ENCODE results near the gene PRPH2.
"Not testable (repeated sequence)": the region's sequence is repeated elsewhere in the genome, so short reads cannot be mapped to it uniquely, and the experiment has no call there.

PRPH2 gene

GRCh38 chr6:42698217-42698616 lies 24.2 kb downstream of the PRPH2 start:
- no peak for DNase-seq (ENCODE audit: low read depth)

GRCh38 chr6:42697268-42697655 lies 25.1 kb downstream of the PRPH2 start:
- DNase-seq (ENCODE audit: low read depth): no peak

- DNase-seq (ENCODE audit: low read depth): no peak
These were observed 25.7 kb downstream of the PRPH2 start for GRCh38 chr6:42696526-42697267.

GRCh38 chr6:42694586-42694985 lies 27.8 kb downstream of the PRPH2 start:
- no peak for DNase-seq (ENCODE audit: low read depth)

- no peak for DNase-seq (ENCODE audit: low read depth)
These were observed 28.6 kb downstream of the PRPH2 start for GRCh38 chr6:42693725-42694323.

- DNase-seq (ENCODE audit: low read depth): no peak
These were observed 30.1 kb downstream of the PRPH2 start for GRCh38 chr6:42692137-42692911.

- no peak for DNase-seq (ENCODE audit: low read depth)
These were observed 31.5 kb downstream of the PRPH2 start for GRCh38 chr6:42690872-42691271.

- no peak for DNase-seq (ENCODE audit: low read depth)
These were observed 32.2 kb downstream of the PRPH2 start for GRCh38 chr6:42690151-42690702.

- no peak for DNase-seq (ENCODE audit: low read depth)
These were observed 33.0 kb downstream of the PRPH2 start for GRCh38 chr6:42689371-42689770.

- DNase-seq (ENCODE audit: low read depth): no peak
These were observed 34.1 kb downstream of the PRPH2 start for GRCh38 chr6:42688281-42688680.

GRCh38 chr6:42679358-42679757 lies 43.0 kb downstream of the PRPH2 start:
- DNase-seq (ENCODE audit: low read depth): no peak

- no peak for DNase-seq (ENCODE audit: low read depth)
These were observed 47.6 kb downstream of the PRPH2 start for GRCh38 chr6:42674780-42675179.

- DNase-seq (ENCODE audit: low read depth): not testable (repeated sequence)
These were observed 48.0 kb downstream of the PRPH2 start for GRCh38 chr6:42674368-42674767.

GRCh38 chr6:42664718-42665117 lies 57.7 kb downstream of the PRPH2 start:
- no peak for DNase-seq (ENCODE audit: low read depth)

- peak; percentile 67 for DNase-seq (ENCODE audit: low read depth)
These were observed 60.8 kb downstream of the PRPH2 start for GRCh38 chr6:42661540-42662153.

- no peak for DNase-seq (ENCODE audit: low read depth)
These were observed 62.6 kb downstream of the PRPH2 start for GRCh38 chr6:42659806-42660205.

GRCh38 chr6:42653851-42654250 lies 68.5 kb downstream of the PRPH2 start:
- no peak for DNase-seq (ENCODE audit: low read depth)

GRCh38 chr6:42652024-42652746 lies 70.2 kb downstream of the PRPH2 start:
- DNase-seq (ENCODE audit: low read depth): no peak

Data from activated T-cell treated with anti-CD3 and anti-CD28 coated beads for 48 hours (primary cell).